ENCODE data around the gene DLG2. TPM values are rescaled to one million over a fixed set of nuclear protein-coding genes. Genes with fewer than 3 reads are reported as not detected.

Gene DLG2
- total RNA-seq, 2 experiments from 2014 or later: 1.2 to 1.4 TPM

DNA sequence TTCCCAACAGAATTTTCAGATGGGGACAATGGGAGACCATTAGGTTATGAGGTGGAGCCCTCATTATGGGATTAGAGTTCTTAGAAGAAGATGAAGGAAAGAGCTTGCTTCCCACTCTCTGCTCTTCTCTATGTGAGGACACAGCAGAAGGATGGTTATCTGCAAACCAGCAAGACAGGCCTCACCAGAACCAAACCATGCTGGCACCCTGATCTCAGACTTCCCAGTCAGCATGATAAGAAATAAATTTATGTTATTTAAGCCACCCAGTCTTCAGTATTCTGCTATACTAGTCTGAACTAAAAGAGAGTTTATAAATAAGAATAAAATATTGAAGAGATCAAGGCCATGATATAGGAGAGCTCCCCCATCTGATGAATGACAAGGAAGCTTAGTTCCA lies 1394.6 kb downstream of the DLG2 start:
- ChIA-PET POLR2A (no interaction called here), CTCF (no interaction called here)

DNA sequence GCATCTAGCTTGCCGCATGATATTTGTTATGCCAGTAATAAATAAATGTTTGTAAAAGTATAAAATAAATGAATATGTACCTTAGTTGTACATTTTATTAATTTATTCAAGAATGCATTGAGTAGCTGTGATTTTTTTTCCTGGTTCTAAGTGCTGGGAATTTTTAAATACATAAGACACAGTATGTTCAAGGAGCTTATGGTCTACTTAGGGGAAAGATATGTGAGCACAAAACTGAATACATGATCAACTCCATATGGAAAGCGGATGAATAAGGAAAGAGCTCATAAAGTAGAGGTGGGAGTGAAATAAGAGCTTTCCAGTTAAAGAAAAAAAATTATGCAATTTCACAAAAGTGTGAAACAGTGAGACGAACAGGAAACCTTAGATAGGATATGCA lies 1396.7 kb downstream of the DLG2 start:
- CTCF ChIA-PET: no interaction called here
- POLR2A ChIA-PET: no interaction called here

DNA sequence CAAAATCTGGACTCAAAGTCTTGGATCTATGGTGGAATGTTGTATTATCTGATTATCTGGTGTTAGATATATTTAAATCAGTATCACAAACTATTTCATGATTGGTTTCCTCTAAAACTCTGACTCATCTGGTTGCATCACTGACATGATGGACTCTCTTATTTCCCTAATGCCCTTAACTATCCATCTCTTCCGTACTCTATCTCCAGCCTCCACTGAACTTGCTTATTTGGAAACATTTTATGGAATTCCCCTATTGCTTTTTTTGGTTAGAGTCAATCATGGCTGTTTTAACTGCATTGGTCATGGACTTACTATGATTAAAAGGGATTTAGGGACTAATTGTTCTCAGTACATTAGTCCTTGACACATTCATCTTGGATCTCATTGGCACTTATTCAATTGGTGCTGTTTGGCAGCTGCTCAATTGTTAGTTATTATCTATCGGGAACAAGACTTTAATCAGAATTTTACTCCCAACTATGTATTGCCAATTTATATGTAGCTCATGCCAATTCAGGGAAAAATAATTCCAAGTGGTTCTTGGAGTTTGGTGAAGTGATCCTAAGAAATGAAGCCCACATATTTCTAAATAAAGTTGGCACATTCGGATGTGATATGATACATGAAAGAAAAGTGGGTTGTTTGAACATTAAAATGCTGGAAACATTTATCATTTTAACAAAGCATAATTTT lies 1399.0 kb downstream of the DLG2 start:
- ChIA-PET CTCF (no interaction called here), POLR2A (no interaction called here)

DNA sequence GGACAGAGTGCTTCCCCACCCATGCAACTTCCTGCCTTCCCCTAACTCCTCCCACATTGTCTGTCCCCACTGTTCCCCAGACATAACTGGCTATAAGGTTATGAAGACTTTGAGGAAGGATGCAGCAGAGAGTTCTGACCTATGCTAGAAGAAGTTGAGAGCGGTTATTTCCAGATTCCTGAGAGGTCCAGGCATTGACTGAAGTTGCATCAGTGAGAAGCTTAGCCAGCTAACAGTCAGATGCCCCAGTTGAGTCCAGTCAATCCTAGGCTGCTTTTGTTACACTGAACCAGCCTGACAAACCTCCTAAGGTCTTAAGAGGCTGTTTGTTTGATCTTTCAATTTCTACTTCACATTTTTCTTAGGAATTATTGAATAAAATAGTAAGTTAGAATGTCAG lies 1403.1 kb downstream of the DLG2 start:
- CTCF ChIA-PET: no interaction called here

DNA sequence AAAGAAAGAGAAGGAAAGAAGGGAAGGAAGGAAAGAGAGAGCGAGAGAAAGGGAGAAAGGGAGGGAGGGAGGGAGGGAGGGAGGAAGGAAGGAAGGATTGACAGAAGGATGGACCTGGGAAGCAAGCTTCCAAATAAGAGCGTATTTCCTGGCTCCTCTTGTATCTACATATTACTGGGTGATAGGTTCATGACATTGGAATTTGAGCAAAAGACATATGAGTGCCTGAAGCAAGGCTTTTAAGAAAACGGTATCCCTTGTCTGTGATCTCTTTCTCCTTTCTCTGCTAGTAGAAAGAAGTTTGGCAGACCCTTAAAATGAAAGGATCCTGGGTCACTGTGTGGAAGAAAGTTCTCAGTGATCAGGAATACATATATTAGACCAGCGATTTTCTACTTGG lies 1408.8 kb downstream of the DLG2 start:
- CTCF ChIA-PET: no interaction called here
- POLR2A ChIA-PET: no interaction called here

More for the DNA sequence above, 1403.1 kb downstream of the DLG2 start:
- POLR2A ChIA-PET: no interaction called here

DNA sequence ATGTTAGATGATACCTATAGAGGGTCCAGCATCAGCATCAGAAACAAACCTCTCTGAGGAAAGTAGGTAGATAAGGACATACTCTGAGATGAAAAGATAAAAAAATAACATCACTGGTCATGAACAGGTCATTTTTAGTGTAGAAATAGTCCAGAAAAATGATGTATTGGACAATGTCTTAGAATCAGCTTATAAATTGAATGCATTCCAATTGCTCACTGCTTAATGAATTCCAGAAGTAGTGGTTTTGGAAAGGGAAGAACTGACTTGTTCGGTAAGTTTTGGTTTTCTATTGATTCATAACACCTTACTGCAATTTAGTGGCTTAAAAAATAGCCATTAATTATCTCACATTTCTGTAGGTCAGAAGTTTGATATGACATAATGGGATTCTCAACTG lies 1411.5 kb downstream of the DLG2 start:
- POLR2A ChIA-PET: no interaction called here
- CTCF ChIA-PET: no interaction called here

DNA sequence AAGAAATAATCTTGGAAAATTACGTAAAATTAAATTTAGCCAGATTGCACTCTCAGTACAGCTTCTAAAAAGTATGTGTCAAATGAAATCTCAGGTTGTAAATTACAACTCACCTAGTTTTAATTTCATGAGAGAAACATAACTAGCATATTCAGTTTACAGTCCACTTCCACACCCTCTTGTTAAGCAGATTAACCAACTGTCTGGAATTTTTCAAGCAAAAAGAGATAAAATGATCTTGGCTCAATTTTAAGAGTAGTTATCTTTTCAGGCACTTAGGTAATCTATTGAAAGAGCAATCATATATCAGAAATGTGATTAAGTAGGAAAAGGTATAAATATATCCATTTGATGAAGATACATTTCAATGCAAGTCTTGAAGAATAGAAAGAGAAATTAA lies 1412.6 kb downstream of the DLG2 start:
- ChIA-PET CTCF (no interaction called here), POLR2A (no interaction called here)

DNA sequence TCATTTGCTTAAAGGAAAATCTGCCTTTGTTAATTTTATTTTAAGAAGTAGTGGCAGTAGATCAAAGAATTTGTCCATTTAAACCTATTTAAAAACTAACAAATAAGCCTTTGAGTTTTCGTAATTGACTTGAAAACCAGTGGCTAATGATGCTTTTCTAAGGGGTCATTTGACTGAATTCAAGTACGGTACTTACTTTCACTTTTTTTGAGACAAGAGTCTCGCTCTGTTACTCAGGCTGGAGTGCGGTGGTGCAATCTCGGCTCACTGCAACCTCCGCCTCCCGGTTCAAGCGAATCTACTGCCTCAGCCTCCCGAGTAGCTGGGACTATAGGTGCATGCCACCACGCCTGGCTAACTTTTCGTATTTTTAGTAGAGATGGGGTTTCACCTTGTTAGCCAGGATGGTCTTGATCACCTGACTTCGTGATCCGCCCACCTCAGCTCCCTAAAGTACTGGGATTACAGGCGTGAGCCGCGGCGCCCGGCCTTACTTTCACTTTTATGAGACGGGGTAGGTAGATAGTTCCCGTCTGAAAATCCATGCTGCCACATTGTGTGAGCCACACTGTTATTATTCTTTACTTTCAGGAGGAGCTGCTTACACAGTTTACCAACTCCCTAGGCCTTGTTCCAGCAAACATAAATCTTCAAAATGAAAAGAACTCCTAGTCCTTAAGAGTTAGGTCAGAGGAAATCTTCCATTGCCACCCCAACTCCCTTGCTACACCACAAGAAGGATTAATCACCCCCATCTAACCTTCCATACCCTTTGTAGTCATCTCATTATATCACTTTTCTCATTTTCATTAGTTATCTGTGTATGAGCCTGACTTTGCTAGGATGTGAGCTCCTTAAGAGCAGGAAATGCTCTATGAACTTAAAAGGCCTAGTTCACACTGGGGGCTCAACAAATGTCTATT lies 1414.4 kb downstream of the DLG2 start:
- ChIA-PET POLR2A (no interaction called here), CTCF (no interaction called here)

DNA sequence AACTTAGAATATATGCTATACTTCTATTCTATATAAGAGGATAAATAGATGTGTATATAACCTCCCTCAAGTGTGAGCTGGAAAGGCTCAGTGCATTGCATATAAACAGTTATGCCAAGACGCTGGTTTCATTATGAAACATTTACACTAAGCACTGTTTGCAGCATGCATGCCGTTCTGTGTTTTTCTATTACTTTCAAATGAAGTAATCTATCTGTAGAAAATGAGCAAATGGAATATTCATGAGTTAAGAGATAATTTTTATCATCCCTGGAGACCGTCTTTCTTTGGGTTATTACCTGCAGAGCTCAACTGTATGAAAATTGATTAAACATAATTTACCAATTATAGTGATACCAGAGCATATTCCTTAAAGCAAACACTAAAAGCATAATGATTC lies 1415.2 kb downstream of the DLG2 start:
- CTCF ChIA-PET: no interaction called here
- POLR2A ChIA-PET: no interaction called here

DNA sequence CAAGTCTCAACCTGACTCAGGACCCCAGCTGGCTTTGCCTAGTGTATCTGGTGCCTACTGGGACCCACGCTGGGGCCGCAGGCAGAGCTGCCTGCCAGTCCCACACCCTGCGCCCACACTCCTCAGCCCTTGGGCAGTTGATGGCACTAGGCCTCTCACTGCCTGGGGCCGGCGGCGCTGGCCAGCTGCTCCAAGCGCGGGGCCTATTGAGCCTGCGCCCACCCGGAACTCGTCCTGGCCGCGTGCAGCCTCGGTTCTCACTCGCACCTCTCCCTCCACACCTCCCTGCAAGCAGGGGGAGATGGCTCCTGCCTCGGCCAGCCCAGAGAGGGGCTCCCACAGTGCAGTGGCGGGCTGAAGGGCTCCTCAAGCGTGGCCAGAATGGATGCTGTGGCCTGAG lies 1432.4 kb downstream of the DLG2 start:
- CTCF ChIA-PET: no interaction called here
- POLR2A ChIA-PET: no interaction called here

DNA sequence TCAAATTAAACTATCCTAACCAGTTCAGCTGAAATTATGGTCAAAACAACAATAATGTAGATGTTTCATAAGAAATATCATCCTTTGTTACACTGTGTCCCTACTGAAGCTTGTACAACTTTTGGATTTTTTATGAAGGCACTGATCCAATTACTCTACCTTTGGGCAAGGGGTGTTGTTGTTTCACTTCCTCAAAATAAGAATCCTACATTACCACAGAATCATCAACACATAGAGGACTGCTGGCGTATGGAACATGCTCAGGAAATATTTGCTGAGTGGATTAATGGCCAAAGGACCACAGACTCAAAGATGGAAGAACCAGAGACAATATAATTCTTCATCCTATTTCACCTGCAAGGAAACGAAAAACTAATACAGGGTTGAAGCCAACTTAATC lies 1433.4 kb downstream of the DLG2 start:
- ChIA-PET CTCF (no interaction called here), POLR2A (no interaction called here)

DNA sequence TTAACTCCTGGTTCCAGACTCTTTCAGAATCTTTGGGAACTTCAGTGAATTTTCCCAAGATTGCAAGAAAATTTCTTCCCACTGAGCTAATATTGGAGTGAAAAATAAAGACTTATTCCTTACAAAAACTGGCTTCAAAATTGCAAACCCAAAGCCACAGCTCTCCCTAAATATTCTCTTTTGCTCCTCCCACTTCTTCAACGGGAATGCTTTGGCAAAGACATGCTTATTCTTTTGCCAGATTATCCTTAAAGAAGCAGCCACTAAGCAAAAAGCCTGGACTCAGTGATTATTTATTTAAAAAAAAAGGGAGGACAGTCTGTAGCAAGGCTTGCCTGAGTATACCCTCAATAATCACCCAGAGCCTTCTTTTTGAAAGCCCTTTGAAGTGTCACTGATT lies 1438.6 kb downstream of the DLG2 start:
- CTCF ChIA-PET: no interaction called here
- POLR2A ChIA-PET: no interaction called here

DNA sequence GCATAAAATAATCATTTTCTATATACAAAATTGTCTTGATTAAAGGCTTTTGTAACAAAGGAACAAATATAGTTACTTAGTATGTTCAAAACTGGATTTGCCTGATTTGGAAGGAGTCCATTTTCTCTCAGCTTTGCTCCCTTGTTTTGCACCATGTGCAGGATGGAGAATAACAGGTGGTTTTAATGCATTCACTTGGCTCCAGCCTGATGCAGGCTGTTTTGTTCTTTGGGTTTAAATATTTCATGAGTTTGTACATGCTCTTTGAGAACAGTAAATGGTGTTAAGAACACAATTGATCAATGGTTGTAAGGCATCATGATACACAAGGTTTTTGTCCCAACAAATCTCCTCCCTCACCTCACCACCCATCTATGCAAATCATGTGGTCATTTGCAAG lies 1454.1 kb downstream of the DLG2 start:
- POLR2A ChIA-PET: no interaction called here

DNA sequence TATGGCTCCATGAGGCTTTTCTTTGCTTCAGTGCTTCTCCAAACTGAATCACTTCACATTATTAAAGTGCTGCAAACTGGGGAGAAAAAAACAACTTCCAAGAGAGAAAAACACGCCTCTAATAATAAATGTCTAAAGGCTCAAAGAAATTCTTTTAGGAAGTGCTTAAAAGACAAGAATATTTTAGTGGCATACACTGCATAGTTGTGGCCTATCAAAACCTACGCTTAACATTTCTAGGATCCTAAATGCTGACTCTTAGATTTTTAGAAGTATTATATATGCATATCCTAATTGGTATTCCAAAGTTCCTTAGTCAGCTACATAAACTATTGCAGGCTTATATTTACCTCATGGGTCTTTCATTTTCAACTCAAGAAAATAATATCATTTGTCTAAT lies 1462.0 kb downstream of the DLG2 start:
- POLR2A ChIA-PET: no interaction called here

More for the DNA sequence above, 1454.1 kb downstream of the DLG2 start:
- CTCF ChIA-PET: no interaction called here

DNA sequence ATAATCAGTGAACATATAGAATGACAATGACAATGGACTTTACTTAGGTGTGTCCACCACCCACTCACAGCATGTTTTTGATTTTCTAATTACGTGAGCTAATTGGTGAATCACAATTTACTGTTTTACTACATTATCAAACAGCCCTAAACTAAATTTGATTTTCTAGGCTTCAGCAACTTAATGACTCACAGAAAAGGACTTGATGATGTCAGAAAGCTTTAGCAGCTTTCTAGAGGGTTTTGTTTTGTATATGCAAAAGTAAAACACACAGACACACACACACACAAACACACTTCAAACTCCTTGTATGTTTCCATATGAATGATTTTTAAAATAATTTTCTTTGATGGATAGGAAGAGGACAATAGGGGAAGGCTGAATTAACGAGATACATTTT lies 1462.4 kb downstream of the DLG2 start:
- POLR2A ChIA-PET: no interaction called here

More for the DNA sequence above, 1462.0 kb downstream of the DLG2 start:
- CTCF ChIA-PET: no interaction called here

DNA sequence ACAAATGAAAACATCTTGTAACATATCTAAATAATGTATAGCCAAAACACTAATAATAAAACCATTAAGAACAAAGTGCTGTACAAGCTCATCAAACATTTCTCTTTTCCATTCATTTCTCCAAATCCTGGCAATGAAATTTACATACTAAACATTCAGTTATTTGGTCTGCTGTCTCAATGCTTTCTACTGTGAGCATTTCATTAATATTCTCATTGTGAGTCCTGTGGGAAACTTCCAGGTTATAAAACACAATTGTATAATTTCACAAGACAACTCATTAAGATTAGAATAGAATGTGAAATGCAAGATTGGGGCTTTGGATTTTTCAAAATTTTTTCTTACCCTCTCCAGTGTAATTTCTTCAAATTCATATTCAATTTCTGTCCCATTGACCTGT lies 1464.0 kb downstream of the DLG2 start:
- POLR2A ChIA-PET: no interaction called here
- CTCF ChIA-PET: no interaction called here

More for the DNA sequence above, 1462.4 kb downstream of the DLG2 start:
- CTCF ChIA-PET: no interaction called here

DNA sequence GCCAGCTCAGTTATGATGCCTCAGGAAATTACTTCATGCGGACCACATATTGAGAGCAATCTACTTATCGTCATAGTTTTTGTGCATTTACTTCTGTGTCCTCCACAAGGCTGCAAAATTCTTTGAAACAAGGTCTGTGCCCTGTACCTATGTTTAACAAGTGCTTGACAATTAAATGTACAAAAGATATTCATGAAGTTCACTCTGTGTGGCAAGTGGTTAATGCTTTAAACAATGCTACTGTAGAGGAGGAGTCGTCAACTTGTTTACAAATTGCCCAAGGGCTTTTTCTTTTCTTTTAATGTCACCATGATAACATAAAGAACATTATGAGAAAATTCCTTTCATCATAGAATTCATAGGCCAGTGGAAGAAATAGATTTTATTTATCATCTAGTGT lies 1469.5 kb downstream of the DLG2 start:
- CTCF ChIA-PET: no interaction called here
- POLR2A ChIA-PET: no interaction called here

DNA sequence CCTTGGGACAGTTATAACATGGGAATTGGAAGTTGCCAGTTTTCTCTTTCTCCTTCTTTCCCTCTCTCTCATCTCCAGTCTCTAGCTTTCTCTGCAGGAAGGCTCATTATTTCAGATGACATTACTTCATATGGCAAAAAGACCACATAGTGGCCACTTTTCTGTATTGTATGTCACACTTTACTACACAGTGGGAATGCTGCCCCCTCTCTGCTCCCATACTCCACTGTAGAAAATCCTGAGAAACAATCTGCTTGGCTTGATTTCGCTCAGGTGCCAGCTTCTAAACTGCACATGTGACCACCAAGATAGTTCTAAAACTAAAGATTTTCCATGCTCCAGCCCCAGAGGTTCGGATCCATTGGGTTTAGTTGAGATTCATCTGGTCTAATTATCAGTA lies 1480.3 kb downstream of the DLG2 start:
- ChIA-PET POLR2A (no interaction called here), CTCF (no interaction called here)

DNA sequence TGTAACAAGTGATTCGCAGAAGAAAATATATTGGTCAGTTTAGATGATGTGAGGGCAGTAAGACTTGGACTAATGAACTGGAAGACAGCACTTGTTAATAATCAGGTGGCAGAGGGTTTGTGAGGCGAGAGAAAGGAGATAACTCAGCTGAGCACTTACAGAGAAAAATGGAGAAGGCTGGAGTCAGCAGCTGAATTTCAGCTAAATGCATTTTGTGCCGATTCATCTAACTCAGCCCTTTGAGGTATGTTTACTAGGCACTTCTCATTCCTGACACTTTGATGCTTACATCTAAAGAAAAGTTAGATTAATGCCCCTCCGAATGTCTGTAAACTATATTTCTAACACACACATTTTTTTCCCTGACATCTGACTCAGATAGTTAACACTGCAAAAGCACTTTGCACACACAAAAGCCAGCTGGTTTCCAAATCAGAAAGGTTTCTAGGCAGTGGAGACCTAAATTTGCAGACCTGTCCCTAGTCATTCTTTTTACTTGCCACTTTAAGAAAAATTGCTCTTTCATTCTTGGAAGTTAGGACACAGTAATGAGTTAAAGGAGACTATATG lies 1481.4 kb downstream of the DLG2 start:
- ChIA-PET CTCF (no interaction called here), POLR2A (no interaction called here)

DNA sequence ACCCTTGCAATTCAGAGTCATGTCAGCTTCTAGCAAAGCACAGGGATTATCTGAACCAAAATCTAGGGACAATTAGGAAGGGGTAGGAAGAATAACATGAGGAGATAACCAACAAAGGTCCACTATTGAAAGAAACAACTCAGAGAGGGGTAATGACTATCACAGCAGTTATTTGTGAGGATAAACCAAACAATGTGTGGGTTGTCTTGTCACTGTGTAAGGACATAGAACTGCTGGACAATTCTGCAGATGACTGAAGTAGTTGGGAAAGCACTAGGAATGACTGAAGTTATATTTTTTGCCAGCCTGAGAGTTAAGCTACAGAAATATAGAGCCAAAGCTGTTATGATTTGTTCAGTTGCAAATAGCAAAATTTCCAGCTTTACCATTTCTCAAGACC lies 1482.6 kb downstream of the DLG2 start:
- POLR2A ChIA-PET: no interaction called here

DNA sequence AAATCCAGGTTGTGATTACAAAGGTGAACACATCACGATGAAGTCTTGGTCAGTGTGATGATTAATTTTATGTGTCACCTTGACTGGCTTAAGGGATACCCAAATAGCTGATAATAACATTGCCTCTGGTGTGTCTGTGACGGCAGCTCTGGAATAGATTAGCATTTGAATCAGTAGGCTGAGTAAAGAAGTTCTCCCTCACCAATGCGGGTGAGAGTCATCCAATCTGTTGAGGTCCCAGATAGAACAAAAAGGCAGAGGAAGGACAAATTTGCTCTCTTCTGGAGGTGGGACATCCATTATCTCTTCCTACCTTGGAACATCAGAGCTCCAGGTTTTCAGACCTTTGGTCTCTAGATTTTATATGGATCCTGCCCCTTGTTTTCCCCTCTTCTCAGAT lies 1484.7 kb downstream of the DLG2 start:
- CTCF ChIA-PET: no interaction called here
- POLR2A ChIA-PET: no interaction called here

More for the DNA sequence above, 1482.6 kb downstream of the DLG2 start:
- CTCF ChIA-PET: no interaction called here

Data from activated CD8-positive, alpha-beta memory T cell treated with anti-CD3 and anti-CD28 coated beads for 36 hours (primary cell).